ENCODE results near the gene DSP.

GRCh38 chr6:7550433-7550801 is 8.9 kb downstream of the DSP start:
- no peak for TF ChIP-seq CTCF (IDR thresholded peaks at IDR 0.05)
- TF ChIP-seq POLR2AphosphoS5 (IDR thresholded peaks at IDR 0.05), result no peak
- no peak for TF ChIP-seq POLR2A (IDR thresholded peaks at IDR 0.05)
- TF ChIP-seq EP300 (IDR thresholded peaks at IDR 0.05), result no peak

All from stomach (tissue), 4 donors.